Fibroblast of the aortic adventitia (primary cell): ENCODE data around the gene MYOCOS. TPM values are rescaled to one million over a fixed set of nuclear protein-coding genes. Genes with fewer than 3 reads are reported as not detected.
A peak's percentile ranks its signal among the peaks of the same experiment; 100 is the strongest.

Experiments
- DNase-seq: peaks from one replicate; pipeline ENCODE4 v3.0.0-alpha.2; 2010; ENCODE audit warnings: low read depth
- H3K4me3 ChIP-seq: 2 replicates; pipeline ENCODE4 v1.5.1; 2011; ENCODE audit warnings: low read depth, mild to moderate bottlenecking, control low read depth, low read length, moderate library complexity
- total RNA-seq: library from RNA; depleted of rRNA; stranded (reverse); fragments of >200 nt; gene quantifications from 2 replicates; pipeline ENCODE4 v1.2.3, GENCODE V29; 2012; ENCODE audit warnings: low replicate concordance
- TF ChIP-seq, protein P1 (sequence below): IDR thresholded peaks from 2 replicates; pipeline ENCODE4 v1.5.1; 2011; ENCODE audit warnings: mild to moderate bottlenecking, low read length, control low read depth, inconsistent platforms; ENCODE audit not compliant: insufficient read depth

MYOCOS gene
- total RNA-seq, 1 donor, result not detected

DNA sequence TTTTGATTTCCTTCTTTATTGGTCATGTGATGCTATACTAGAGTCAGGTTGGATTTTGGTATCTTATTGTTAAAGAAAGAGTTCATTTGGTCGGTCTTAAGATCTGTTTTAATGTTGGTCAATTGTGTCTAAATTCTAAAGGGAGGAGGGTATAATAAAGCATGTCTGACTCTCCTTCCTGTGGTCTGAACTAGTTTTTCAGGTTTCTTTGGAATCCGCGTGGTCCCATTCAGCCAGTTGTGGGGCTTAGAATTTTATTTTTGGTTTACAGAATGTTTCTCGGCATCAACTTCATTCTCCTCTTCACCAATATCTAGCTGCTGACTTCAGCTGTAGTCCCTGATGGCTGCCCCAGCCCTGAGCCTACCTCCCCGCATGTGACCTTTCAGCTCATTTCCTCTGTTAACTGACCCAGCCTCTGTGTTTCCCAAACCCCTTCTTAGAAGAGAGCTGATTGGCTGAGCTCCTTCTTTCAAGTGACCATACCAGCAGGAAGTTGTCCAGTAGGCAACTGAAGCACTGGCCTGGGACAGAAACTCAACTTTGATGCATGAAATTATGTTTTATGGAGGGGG lies 39.1 kb downstream of the MYOCOS start:
- no peak for DNase-seq
- TF ChIP-seq, protein P1, sequence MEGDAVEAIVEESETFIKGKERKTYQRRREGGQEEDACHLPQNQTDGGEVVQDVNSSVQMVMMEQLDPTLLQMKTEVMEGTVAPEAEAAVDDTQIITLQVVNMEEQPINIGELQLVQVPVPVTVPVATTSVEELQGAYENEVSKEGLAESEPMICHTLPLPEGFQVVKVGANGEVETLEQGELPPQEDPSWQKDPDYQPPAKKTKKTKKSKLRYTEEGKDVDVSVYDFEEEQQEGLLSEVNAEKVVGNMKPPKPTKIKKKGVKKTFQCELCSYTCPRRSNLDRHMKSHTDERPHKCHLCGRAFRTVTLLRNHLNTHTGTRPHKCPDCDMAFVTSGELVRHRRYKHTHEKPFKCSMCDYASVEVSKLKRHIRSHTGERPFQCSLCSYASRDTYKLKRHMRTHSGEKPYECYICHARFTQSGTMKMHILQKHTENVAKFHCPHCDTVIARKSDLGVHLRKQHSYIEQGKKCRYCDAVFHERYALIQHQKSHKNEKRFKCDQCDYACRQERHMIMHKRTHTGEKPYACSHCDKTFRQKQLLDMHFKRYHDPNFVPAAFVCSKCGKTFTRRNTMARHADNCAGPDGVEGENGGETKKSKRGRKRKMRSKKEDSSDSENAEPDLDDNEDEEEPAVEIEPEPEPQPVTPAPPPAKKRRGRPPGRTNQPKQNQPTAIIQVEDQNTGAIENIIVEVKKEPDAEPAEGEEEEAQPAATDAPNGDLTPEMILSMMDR, result no peak
- no peak overlapping the region for H3K4me3 ChIP-seq

DNA sequence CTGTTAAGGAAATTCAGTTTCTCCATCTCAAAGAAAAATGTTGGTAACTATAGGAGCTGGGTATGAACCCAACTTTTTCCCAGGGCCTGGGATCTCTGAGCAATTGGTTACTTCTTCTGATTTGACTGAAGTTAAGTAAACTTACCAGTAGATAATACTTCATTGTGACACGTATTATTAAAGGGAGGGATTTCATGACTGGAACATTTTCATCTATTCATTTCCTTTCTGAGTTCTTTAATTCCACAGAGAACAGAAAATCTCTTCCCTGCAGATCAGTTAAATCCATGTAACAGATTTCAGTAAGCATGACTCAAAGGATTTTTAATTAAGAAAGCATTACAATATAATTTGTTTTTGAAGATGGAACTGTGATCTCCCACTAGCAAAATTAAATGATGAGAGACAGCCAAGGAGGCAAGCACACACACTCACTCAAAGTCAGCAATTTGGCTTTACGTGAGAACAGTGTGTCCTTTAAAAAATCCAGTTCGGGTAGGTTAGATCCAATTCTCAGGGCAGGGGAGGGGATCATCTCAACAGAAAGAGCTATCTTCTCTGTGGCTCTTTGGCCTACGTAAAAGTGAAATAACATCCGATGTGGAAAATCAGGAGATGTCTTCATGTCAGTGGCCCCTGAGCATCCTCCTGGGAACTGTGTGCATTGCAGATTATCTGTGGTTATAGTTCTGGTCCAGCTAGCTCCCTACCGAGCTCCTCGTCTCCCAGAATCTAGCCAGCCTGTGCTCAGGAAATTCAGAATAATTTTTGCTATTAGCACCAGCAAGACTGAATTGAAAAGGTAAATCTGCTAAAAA lies 41.2 kb downstream of the MYOCOS start:
- H3K4me3 ChIP-seq, result no peak overlapping the region
- TF ChIP-seq, protein P1, result no peak
- DNase-seq, result no peak

DNA sequence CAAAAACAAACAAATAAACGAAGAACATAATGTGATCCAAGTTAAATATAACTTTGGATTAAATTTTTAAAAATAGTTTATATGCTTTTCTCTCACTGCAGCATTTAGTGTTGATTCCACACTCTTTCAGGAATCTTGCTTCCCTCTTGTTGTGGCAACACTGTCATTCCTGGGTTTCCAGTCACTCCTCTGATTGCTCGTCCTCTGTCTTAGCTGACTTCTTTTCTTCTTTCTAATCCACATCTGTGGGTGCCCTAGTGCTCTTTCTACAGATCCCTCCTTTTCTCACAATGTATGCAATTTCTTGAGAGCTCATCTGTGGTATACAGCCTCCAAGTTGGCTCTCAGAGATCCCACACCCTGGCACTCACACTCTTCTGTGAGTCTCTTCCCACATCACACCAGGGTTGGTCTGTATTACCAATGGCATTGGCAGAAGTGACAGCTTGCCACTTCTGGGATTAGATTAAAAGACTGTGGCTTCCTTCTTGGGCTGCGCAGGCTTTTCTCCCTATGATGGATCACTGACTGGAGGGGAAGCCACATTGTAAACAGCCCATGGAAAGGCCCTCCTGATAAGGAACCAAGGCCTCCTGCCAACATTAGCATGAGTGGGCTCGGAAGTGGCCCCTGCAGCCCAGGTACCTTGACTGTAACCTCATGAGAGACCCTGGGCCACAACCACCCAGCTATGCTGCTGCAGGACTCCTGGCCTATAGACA lies 42.0 kb downstream of the MYOCOS start:
- no peak for DNase-seq
- no peak overlapping the region for H3K4me3 ChIP-seq
- TF ChIP-seq, protein P1, result no peak

DNA sequence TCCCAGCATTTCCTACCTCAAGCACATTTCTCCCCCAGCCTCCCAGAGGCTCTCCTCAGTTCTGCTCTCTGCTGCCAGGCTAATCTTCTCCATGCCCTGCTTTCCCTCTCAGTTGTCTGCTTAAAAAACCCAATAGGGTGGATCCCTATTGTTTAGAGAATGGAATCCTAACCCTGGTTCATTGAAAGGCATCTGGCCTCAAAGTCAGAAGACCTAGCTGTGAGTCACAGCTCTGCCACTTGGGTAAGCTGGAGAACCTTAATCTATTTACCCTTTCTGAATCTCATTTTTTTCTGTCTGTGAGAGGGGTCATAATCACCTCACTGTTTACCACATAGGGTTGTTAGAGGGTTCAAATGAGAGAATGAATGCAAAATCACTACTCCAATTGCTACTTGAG lies 42.9 kb downstream of the MYOCOS start:
- H3K4me3 ChIP-seq, result no peak overlapping the region
- TF ChIP-seq, protein P1, result no peak
- peak; percentile 24 for DNase-seq

DNA sequence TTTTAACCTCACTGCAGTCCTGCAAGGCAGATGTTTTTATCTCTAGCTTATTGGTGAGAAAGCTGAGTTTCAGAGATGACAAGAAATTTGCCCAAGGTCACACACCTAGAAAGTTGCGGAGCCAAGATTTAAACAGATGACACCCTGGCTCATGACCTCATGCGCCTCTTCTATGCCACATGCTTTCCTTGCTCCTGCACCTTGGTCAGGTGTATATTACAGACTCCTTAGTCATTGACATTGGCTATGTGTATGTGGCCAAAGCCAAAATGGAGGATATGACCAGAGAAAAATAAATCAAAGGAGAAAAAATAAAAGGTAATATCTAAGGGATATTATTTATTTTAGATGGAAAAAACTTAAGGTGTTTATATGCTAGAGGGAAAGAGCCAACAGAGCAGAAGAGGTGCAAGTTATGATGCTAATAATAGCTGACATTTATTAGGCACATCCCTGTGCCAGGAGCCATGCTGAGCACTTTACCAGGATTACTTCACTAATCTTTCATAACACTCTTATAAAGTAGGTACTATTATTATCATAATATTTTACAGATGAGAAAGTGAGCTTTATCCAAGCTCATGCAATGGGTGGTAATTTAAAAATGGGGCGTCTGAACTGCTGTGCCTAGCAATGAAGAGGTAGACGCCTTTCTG lies 44.2 kb downstream of the MYOCOS start:
- no peak overlapping the region for H3K4me3 ChIP-seq
- TF ChIP-seq, protein P1, result no peak
- no peak for DNase-seq

DNA sequence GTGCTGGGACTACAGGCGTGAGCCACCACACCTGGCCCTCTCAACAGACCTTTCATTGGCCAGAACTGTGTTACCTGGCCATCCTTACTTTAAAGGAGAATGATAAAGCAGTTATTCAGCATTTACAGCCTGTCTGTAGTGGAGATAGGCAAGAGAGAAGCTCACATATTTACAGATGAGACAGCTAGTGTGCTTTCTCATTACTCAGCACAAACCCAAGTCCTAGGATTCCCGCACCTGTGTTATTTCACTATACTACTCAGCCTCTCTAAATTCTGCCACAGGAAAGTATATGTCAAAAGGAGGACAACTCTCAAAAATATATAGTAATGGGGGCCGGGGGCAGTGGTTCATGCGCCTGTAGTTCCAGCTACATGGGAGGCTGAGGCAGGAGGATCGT lies 46.3 kb downstream of the MYOCOS start:
- H3K4me3 ChIP-seq, result no peak overlapping the region
- TF ChIP-seq, protein P1, result no peak
- DNase-seq, result no peak
